ENCODE results near the gene SPDYE1.
"Not testable (repeated sequence)": the region's sequence is repeated elsewhere in the genome, so short reads cannot be mapped to it uniquely, and the experiment has no call there.

SPDYE1 gene, protein sequence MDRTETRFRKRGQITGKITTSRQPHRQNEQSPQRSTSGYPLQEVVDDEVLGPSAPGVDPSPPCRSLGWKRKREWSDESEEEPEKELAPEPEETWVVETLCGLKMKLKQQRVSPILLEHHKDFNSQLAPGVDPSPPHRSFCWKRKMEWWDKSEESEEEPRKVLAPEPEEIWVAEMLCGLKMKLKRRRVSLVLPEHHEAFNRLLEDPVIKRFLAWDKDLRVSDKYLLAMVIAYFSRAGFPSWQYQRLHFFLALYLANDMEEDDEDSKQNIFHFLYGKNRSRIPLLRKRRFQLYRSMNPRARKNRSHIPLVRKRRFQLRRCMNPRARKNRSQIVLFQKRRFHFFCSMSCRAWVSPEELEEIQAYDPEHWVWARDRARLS

DNA sequence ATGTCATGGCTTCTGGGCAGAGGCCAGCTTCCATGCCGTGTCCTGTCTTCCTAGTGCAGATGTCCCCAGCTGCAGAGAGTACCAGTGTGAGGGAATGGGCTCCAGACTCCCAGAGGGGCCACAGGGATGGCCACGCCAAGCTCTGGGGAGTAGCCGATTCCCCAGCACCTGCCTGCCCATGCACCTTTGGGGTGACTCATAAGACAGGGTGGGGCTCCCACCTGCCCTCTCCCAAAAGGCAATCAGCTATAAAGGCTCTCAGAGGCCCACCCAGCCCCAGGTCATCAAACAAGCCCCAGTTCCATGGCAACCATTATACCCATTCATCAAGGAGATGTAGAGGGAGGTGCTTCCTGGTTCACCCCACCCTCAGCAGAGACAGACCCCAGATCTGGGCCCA, at the start of gene SPDYE1:
TSS of gene SPDYE1 (plus strand) at position 366 of the 400 bp plus-strand sequence. CDS start 2,053 bp downstream, outside the sequence.
- not testable (repeated sequence) for DNase-seq

DNA sequence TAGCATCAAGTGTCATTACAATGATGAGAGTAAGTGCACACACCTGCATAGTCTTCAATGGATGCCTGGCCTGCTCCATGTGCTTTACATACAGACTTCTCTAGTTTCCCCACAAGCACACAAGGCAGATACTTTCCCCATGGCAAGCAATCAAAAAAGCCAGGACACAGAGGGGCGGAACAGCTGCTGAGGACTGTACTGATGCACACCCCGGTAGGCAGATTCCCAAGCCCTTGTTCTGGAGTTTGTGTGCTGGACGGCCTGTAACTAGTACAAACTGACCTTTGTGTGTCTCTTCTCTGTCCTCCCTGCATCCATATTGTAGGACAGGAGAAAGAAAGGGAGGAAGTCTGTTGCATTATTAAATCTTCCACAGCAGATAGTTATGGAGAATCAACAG, 45.7 kb upstream of the SPDYE1 start:
- DNase-seq: no peak

DNA sequence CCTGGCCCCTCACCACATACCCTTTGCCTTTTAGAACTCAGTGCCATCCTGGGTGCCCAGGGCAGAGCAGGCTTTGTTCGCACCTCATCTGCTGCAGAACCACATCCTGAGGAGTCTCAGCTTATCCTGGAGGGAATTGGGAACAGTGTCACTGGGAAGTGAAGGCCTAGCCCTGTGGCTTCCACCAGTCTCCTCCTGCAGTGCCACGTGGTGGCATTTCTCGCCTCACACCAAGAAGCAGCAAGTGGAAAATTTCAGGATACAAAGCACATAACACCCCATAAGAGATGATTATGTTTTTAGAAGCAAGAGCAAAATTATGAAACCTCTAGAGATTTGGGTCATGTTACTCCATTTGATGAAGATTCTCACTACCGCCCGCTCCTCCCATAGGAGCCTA, 44.6 kb upstream of the SPDYE1 start:
- DNase-seq: no peak

DNA sequence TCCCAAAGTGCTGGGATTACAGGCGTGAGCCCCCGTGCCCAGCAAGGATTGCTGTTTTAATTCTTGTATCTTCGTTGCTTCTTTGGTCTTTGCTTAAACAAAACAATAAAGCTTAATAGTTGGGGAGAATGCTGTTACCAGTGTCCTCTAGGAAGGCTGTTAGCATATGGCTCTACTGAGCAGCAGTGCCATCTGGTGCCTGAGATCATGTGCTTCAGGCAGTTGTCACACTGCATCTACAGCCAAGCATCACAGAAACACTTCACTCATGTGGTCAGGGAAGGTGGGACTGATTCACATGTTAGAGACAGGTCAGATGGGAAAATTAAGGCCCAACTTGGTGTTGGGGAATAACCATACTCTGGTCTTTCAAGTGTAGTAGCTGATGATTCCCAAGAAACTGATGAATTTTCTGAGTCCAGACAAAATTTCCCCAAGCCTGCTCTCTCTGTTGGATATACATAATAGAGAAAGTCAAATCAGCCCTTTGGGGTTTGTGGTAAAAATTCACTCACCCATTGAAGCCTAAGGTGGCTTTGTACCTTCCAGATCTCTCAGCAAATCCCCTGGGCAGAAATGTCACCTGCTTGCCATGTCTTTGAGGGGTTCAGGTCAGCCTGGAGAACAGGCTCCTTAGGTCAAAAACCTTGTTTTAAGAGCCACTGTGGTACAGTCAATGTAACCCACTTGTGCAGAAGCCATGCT, 43.0 kb upstream of the SPDYE1 start:
- DNase-seq: no peak

DNA sequence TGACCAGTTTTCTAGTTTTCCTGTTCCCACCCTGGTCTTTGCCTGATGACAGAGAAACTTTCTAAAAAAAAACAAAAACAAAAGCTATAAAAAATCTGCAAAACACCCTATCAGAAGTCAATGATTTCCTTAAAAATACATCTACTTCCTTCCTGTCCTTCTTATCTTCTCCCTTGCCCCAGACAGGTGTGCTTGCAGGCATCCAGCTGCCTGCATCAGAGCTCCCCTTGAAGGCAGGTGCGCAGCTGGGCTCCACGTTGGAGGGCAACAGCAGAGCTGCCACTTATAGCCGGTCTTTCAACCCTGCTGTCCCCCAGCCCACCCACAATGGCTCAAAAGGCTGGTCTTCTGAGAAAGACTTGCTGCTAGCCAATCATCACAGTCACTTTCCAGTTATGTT, 41.7 kb upstream of the SPDYE1 start:
- DNase-seq: no peak

DNA sequence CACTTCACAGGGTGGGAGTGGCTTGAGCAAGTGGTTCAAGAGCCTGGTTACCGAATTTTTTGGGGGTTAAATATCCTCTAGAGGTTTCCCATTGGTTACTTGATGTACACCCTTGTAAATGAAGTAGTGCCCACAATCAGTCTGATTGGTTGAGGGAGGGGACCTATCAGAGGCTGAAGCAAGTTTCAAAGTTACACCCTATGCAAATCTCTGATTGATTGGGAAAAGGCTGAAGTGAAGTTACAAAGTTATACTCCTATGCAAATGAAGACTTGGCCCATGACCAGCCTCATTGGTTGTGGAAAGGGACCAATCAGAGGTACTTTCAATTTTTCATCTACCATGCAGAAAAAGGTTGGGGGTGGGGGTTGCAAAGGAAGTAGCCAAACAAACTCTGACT, 36.8 kb upstream of the SPDYE1 start:
- no peak for DNase-seq

DNA sequence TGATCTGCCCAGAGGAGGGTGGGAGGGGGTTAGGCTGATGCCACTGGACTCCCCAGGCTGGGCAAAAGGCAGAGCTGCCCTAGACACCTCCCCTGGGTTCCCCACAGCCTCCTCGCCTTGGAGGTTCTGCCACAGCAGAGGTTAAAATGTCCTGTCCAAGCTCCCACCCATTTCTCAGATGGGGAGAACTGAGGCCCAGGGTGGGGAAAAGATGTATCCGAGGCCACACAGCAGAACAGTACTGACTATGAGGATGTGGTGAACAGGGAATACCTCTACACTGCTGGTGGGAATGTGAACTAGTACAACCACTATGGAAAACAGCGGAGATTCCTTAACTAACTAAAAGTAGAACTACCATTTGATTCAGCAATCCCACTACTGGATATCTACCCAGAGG, 31.3 kb upstream of the SPDYE1 start:
- not testable (repeated sequence) for DNase-seq

DNA sequence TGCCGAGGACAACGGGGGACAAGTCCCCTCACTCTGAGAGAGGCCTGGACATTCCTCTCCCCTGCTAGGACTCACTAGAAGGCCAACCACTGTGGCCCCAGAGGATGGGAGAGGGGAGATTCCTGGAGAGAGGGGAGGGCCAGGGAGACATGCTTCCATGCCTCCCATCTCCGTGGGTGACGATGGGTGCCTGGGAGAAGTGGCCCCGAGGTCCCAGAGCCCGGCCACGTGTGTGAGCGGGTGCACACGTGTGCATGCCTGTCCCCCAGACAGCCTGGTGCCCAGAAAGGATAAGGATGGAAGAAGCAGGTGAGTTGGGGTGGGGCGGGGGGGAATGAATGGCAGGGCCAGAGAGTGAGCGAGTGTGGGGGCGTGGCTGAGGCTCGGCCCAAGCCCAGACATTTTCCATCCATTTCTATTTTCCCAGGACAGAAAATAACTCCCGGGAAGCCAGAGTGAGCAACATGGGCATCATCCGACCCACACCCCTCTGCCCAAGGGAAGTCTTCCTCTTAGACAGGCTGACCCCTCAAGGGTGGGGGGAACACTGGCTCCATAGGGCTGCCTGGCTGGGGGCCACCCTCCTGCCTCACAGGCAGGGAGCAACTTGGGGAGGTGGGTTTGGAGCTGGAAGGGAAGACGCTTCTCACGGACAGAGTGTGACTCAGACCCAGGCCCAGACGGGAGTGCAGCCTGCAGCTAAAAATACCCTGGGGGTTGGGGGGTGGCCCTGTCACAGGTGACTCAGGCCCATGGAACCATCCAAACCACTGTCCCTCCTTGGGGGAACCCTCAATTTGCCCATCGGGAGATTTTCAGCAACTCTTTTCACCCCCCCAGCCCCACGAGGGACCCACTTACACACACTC, 29.3 kb upstream of the SPDYE1 start:
- DNase-seq: not testable (repeated sequence)

DNA sequence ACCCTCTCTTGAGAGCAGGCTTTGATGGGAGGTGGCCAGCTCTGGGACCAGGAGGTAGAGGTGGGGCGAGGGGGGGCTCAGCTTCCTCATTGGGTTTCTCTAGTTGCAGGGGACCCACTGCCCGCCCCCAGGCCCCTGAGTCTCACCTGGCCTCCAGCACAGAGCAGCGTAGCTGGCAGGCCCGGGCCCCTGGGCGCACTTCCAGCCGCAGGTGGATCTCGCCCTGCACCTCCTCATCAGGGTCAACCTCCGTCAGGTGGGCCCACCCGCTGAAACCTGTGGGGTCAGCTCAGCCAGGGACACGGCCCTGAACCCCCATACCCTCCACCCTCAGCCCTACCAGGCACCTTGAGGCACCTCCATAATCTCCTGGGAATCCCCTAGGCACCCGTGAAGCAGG, 28.1 kb upstream of the SPDYE1 start:
- DNase-seq: not testable (repeated sequence)

DNA sequence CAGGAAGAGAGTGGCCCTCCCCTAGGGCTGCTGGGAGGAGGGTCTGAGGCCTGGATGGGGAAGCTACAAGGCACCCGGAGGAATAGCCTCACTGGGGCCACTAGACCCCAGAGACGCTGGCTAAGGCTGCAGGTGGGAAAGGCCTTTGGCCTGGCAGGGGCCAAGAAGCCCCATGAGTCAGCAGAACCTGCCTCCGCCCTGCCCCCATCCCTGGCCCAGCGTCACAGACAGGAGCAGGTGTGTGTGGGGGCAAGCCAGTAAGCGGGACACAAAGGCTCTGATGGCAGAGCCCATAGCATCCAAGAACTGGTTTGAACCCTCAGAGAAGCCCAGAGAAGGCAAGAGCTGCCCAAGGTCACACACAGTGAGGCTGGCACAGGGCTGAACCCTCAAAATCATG, 27.0 kb upstream of the SPDYE1 start:
- DNase-seq: not testable (repeated sequence)

DNA sequence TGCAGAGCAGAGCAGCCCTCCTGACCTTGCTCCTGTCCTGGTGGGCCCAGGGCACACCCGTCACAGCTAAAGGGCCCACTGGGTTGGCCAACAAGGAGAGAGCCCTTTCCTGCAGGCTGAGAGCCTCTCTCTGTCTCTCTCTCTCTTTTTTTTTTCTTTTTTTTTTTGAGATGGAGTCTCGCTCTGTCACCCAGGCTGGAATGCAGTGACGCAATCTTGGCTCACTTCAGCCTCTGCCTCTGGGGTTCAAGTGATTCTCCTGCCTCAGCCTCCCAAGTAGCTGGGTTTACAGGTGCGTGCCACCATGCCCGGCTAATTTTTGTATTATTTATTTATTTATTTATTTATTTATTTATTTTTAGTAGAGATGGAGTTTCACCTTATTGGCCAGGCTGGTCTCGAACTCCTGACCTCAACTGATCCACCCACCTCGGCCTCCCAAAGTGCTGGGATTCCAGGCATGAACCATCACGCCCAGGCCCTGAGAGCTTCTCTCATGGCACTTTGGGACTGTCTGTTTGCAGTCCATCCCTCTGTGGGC, 23.6 kb upstream of the SPDYE1 start:
- not testable (repeated sequence) for DNase-seq

DNA sequence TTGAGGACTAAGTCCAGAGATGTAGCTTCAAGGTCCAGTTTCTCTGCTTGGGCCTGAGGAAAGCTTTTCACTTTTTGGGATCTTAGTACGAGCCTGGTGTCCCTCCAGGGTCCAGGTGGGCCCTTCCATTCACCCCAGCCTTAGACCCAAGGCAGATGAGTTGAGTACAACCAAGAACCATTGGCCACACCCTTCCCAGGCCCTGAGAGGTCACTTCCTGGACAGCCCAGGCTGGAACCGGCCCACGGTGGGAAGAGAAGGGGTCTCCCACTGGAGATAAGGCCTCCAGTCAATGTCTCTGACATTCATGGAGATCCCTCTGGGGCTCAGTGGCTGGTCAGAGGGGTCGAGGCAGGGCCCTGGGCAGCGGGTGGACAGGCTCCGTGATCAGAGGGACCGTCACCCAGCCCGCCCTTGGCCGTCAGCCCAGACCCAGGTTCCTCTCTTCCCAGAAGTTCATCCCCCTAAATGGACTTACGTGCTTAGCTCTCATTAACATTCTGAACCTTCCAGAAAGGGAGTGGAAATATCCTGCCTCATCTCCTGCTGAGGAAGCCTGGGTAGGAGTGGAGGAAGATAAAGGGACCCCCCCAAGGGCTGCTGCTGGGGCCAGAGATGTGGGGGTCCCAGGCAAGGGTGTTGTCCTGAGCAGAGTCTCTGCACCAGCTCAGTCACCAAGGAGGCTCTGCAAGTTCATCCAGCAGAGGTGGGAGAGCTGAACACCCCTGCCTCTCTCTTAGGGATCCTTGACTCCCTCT, 22.8 kb upstream of the SPDYE1 start:
- not testable (repeated sequence) for DNase-seq

DNA sequence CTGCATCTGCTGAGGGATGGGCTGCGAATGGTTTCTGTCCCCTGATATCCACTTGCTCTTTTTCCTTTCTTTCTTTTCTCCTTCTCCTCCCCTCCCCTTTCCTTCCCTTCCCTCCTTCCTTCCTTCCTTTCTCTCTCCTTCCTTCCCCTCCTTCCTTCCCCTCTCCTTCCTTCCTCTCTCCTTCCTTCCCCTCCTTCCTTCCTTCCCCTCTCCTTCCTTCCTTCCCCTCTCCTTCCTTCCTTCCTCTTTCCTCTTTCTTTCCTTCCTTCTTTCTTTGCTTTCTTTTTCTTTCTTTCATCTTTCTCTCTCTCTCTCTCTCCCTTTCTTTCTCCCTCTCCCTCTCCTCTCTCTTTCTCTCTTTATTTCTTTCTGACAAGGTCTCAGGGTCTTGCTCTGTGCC, 20.2 kb upstream of the SPDYE1 start:
- no peak for DNase-seq

DNA sequence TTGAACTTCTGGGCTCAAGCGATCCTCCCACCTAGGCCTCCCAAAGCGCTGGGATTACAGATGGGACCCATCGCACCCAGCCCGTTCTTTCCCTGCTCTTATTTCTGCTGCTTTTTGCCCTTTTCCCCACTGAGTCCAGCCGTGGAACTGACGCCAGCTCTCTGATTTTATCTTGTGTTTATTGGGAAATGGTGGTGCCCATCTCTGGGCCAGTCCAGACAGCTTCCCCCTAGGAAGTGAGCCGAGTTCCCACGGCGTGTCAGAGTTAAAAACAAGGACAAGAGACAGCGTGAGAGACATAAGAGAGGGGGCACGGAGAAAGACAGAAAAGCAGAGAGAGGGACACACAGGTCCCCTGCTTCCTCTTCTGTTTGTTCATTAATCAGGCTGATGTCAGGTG, 19.6 kb upstream of the SPDYE1 start:
- DNase-seq: not testable (repeated sequence)

DNA sequence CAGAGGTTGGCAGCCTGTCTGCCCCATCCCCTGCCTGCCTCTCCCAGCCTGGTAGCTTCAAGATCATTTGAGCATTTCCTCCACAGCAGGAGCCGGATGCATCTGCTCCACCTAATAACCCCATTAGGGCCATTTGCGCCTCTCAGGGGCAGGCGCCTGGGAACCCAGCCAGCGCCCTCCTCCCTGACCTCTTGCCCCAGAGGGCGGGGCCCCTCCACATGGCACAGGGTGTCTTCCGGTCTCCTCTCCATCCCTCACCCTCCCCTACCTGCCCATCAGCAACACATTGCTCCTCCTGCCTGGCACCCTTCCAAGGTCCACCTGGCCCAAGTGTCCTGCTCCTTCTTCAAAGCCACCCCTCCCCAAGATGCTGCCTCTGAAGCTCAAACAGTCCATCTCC, 14.8 kb upstream of the SPDYE1 start:
- DNase-seq: not testable (repeated sequence)

DNA sequence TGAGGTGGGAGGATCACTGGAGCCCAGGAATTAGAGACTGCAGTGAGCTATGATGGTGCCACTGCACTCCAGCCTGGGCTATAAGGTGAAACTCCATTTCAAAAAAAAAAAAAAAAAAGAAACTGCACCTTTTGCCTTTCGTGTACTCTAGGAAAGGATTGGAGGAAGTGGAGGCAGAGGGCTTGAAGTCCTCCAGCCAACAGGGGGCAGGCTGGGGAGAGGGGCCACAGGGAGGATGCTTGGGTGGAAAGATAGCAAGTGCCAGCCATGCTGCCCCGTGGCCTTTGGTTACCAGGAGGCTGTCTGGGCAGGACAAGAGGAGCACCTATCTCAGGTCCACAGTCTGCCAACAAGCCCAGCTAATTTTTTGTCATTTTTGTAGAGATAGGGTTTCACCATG, 14.0 kb upstream of the SPDYE1 start:
- DNase-seq: not testable (repeated sequence)

DNA sequence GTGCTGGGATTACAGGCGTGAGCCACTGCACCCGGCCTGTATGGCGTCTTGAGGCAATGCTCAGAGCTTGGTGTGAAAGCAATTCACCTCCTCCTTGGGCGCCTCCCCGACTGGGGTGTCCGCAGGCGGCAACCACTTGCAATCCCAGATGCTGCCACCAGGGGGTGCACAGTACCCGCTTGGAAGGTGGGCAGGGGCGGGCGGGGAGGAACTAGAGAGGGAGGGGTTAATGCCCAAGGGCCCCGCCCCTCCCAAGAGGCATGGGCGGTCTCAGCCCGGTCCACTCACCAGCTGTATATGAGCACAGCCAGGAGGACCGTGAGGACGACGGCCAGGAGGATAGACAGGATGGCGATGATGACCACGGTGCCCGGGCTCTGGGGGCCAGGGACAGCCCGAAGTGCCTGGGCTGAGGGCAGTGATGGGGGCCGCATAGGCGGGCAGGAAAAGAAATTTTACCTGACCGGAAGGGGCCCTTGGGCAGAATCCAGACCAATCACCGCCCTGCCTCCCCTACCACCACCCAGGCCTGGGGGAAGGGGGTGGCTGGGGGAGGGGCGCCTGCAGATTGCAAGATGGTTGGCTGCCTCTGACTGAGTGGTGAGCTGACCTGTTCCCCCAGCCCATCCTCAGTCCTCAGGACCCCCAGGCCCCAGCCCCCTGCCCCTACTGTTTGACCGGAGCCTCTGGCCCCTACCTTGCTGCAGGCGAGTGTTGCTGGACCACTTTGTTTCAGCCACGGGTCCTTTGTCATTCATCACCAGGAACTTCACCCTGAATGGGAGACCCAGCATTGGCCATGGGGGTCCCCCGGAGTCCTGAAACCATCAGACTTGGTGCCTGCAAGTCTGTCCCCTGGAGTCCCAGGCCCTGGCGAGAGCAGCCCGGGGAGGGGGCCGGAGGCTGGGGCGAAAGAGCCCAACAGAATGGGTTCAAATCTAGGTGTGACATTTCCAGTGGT, 11.5 kb upstream of the SPDYE1 start:
- DNase-seq: not testable (repeated sequence)

DNA sequence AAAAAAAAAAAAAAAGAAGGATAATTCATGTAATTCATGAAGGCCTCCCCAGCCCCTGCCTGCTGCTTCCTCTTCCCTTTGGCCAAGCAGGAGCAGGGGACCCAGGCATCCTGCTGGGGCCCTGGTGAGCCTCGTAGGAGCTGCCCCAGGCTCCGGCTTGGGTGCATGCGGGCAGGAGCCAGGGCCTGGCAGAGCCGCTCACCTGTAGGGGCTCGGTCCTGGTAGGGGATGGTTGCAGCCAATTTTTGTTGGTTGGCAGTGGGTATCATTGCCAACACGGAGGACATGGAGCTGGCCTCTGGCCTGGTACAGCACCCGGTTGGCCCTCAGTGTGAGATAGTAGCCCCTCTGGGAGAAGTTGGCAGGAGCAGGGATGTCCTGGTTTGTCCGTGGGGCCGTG, 10.2 kb upstream of the SPDYE1 start:
- DNase-seq: not testable (repeated sequence)

DNA sequence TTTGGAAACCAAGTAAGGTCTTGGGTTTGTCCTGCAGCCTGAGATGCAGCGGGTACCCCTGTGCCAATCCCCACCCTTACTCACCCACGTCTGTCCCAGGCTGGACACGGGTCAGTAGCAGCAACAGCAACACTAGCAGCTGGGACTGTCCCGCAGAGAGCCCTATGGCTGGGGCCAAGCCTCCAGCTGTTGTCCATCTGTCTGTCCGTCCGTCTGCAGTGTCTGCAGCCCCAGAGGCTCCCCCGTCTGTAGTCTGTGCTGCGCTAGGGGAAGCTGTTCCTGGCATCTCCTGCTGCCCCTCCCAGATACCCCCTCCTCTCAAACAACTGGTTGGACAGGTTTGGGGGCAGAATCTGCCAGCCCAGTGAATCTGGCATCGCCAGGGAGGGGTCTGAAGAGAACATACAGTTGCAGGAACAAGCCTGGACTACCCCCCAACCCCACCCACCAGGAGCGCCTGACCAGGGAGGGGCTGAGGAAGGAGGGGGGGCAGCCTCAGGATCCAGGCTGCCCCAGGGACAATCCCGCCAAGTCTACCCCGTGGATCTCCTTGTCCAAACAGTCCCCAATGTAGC, 7.6 kb upstream of the SPDYE1 start:
- DNase-seq: not testable (repeated sequence)

DNA sequence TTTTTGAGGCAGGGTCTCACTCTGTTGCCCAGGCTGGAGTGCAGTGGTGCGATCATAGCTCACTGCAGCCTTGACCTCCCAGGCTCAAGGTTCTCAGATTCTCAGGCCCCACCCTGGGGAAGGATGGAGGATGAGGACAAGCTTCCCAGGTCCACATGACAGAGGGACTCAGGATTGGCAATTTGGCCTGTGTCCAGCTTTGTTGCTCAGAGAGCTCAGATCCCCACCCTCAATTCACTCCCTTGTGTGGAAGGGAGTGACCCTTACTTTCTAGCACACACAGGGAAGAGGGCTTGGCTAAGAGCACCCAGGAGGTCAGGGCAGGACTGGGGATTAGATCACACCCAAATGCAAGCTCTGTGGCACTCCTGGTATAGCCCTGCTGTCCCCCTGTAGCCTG, 6.9 kb upstream of the SPDYE1 start:
- DNase-seq: not testable (repeated sequence)

DNA sequence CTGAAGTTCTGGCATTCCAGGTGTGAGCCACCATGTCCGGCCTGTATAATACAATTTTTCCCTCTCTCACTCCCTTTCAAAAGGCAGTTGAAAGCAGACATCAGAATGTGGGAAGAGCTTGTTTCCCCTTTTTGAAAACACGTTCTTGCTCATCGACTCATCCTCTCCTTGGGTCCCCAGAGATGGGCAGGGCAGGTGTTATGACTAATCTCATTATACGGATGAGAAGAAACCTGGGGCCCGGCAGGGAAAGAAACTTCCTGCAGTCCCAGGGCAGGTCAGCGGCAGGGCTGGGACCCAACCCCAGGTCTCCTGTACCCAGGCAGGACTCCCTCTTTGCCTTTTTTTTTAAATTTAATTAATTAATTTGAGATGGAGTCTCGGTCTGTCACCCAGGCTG, 4.8 kb upstream of the SPDYE1 start:
- DNase-seq: not testable (repeated sequence)
